LNCaP clone FGC (cell line): ENCODE data around the gene MME.
A peak's percentile ranks its signal among the peaks of the same experiment; 100 is the strongest.

Experiments
- DNase-seq: peaks from one replicate; pipeline ENCODE4 v3.0.0-alpha.2; 2011; ENCODE audit warnings: low read depth
- H3K4me3 ChIP-seq: 2 replicates; pipeline ENCODE4 v1.5.1; 2011; ENCODE audit warnings: mild to moderate bottlenecking, low read depth, low read length, control low read depth
- TF ChIP-seq, protein P1 (sequence below): IDR thresholded peaks from 2 replicates; pipeline ENCODE4 v1.5.1; 2012; ENCODE audit warnings: mild to moderate bottlenecking; ENCODE audit not compliant: control insufficient read depth, insufficient read depth; ENCODE audit errors: extremely low read depth

MME gene

DNA sequence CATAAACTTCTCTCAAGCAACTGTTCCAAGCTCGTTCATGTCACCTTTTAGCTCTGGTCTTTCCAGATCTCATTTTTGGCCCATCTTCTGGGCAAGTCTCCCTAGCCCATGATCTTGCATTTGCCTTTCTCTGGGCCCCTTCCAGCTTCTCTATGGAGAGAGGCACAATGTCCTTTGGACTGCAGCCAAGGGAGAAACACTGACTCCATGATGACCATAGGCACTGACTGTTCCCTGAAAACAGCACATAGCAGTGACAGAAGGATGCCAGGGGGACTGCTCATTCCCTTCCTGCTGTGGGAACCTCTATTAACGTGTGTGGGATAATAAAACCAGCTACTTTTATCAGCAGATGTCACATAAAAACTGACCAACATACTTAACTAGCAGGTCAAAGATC lies 153.1 kb downstream of the MME start:
- TF ChIP-seq, protein P1, sequence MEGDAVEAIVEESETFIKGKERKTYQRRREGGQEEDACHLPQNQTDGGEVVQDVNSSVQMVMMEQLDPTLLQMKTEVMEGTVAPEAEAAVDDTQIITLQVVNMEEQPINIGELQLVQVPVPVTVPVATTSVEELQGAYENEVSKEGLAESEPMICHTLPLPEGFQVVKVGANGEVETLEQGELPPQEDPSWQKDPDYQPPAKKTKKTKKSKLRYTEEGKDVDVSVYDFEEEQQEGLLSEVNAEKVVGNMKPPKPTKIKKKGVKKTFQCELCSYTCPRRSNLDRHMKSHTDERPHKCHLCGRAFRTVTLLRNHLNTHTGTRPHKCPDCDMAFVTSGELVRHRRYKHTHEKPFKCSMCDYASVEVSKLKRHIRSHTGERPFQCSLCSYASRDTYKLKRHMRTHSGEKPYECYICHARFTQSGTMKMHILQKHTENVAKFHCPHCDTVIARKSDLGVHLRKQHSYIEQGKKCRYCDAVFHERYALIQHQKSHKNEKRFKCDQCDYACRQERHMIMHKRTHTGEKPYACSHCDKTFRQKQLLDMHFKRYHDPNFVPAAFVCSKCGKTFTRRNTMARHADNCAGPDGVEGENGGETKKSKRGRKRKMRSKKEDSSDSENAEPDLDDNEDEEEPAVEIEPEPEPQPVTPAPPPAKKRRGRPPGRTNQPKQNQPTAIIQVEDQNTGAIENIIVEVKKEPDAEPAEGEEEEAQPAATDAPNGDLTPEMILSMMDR, result no peak
- DNase-seq, result peak; percentile 96

More for the DNA sequence above, 153.1 kb downstream of the MME start:
- H3K4me3 ChIP-seq, result no peak overlapping the region
